ENCODE measurements around the gene TPRX2.
"Not testable (repeated sequence)": the region's sequence is repeated elsewhere in the genome, so short reads cannot be mapped to it uniquely, and the experiment has no call there.

Gene TPRX2, protein sequence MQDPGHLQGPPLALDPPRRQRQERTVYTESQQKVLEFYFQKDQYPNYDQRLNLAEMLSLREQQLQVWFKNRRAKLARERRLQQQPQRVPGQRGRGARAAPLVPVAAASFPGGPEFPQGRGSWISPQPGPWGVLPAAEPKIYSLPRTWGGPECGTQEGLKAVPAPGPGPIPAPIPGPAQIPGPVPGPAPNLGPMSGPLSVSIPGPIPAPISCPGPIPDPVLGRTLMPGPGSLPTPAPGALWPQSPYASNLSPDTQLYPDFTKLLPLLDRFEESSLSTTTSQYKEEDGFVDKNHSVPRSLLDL

DNA sequence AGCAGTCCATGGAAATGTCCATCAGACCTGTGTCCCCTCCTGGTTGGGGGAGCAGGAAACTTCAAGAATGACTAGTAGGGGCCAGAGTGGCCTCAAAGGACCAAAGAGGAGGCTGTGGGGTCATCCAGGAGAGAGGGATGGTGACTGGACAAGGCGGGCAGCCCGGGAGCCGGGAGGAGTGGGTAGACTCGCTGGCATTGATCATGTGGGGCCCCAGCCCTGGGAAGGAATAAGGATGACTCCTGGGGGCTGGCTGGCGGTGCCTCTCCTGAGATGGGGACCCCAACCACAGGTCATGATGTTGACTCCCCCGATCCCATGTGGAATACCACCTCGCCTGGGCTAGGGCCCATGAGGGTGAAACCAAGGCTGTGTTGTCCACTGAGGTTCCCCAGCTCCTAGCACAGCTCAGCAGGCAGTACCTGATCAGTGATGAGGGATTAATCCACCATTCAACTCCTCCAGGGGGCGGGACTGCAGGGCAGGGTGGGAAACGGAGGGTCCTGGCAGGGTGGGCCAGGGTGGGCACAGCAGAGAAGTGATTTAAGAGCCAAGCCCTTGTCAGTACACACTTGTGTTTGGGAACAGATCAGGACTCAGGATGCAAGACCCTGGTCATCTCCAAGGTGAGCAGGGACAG is at the start of gene TPRX2:
Gene TPRX2, plus strand, starts transcription at position 590 of the 640 bp plus-strand sequence. Its CDS starts 12 bp downstream, at position 602.
- not testable (repeated sequence) for DNase-seq

DNA sequence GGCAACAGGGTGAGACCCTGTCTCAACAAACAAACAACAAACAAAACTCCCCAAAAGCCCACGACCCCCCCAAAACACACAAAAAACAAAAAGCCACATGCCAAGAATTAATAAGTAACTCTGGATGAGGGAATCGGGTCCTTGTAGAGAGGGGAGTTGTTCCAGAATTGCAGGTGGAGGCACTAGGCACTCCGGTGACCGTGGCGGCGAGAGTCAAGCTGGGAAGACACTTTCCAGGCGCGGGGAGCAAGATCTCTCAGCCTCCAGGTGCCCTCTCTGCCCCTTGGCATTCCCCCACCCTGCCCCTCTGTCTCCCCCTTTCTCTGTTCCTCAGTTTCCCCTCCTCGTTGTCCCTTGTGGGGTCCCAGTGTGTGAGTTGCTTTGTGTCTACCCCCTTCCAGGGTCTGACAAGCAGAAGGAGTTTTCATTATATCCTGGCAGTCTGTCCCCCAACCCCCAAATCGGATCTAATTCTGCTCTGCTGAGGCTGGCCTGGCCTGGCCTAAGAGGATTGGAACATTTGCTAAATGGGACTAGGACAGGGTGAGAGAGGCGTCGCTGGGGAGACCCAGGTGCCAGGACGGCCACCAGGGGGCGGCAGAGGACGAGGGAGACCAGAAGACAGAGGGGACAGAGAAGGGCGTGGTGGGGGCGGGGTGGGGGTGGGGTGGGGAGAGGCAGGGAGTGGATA is 45.6 kb upstream of the TPRX2 start:
- peak; percentile 35 to 38 for DNase-seq

DNA sequence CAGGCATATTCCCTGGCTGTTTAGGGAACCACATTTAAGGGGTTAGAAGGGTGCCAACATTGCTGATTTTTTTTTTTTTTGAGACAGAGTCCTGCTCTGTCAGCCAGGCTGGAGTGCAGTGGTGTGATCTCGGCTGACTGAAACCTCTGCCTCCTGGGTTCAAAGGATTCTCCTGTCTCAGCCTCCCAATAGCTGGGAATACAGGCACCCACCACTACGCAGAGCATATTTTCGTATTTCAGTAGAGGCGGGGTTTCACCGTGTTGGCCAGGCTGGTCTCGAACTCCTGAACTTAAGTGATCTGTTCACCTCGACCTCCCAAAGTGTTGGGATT is 45.1 kb upstream of the TPRX2 start:
- DNase-seq: no peak

GRCh38 chr19:47816270-47816669 is 42.8 kb upstream of the TPRX2 start:
- DNase-seq: not testable (repeated sequence)

DNA sequence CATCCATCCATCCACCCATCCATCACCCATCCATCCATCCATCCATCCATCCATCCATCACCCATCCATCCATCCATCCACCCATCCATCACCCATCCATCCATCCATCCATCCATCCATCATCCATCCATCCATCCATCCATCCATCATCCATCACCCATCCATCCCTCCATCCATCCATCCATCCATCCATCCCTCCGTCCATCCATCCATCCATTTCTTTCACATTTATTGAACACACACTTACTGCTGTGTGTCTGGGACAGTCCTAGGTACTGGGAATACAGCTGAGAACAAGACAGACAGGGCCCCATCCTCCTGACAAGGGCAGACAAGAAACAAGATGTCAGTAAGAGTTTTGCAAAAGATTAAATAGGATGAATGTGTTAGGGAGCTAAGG is 40.8 kb upstream of the TPRX2 start:
- DNase-seq: not testable (repeated sequence)

- no peak for DNase-seq
These were observed 39.2 kb upstream of the TPRX2 start for GRCh38 chr19:47819858-47820257.

DNA sequence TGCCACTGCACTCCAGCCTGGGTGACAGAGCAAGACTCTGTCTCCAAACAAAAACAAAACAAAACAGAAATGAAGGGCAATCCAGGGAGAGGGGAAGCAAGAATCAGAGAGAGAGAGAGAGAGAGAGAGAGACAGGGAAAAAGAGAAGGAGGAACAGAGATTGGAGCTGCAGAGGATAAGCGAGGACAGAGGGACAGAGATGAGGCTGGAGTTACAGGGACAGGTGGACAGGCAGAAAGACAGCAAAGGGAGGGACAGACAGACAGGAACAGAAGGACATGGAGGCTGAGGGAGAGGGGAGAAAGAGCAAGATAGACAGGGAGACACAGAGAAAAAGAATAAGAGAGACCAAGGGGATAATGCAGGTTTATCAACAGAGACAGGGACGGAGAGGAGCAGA is 38.6 kb upstream of the TPRX2 start:
- DNase-seq: no peak

DNA sequence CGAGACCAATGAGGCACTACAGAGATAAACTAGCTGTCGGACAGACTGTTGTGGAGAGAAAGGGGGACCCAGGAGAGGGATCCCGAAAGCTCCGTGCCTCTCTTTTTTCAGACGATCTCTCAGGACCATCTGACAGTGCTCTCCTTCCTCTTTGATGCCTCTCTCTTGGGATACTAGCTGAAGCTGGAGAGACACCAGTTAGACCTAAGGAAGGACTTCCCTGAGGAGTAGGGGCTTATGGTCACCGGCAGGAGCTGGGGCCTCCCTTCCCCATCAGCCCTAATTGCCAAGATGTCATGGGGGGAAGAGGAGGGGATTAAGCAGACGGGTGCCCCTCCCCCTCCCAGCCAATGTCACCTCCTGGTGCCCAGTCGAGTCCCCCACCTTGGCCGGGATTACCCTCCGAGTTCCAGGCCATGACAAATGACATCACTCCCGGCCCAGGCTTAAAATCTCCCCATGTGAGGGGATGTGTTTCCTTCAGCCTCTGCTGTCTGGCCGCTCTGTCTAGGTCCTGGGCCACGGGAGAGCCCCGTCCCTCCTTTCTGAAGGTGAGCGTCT is 37.5 kb upstream of the TPRX2 start, which contains the start of gene CRX:
Gene CRX, plus strand, starts transcription at position 478 of the 561 bp plus-strand sequence. CDS start 12,507 bp downstream, outside the sequence.
- DNase-seq: no peak

DNA sequence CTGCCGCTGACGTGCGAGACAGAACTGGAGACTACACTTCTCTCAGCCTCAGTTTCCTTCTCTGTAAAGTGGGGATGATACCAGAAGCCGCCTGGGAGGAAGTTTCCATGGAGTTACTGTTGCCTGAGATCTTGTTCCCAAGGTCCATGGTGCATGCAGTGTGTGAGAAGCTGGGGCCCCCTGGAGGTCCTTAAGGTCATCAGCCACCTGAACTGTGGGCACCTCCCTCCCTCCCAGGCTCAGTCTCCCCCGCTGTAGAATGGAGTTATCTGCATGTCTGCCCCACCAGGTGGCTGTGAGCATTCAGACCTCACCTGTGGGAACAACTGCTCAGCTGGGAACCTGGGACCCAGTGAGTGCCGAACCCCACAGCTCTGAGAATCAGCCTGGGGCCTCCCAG is 34.6 kb upstream of the TPRX2 start:
- DNase-seq: no peak

DNA sequence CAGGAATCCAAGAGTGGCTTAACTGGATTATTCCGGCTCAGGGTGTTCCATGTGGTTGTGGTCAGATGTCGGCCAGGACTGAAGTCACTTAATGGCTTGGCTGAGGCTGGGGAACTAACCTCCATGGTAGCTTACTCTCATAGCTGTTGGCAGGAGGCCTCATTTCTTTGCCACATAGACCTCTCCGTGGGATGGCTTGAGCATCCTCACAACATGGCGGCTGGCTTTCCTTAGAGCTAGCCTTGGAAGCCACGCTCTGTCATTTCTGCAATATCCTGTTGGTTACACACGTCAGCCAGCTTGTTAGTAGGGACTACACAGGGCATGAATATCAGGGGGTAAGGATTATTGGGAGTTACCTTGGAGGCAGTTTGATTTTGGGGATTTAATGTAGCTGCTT is 32.2 kb upstream of the TPRX2 start:
- DNase-seq: no peak

- no peak for DNase-seq
These were observed 26.3 kb upstream of the TPRX2 start for GRCh38 chr19:47832723-47833122.

- no peak for DNase-seq
These were observed 23.0 kb upstream of the TPRX2 start for GRCh38 chr19:47836038-47836437.

DNA sequence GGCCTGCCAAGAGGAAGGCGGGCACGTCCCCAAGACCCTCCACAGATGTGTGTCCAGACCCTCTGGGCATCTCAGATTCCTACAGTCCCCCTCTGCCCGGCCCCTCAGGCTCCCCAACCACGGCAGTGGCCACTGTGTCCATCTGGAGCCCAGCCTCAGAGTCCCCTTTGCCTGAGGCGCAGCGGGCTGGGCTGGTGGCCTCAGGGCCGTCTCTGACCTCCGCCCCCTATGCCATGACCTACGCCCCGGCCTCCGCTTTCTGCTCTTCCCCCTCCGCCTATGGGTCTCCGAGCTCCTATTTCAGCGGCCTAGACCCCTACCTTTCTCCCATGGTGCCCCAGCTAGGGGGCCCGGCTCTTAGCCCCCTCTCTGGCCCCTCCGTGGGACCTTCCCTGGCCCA is 19.6 kb upstream of the TPRX2 start:
- no peak for DNase-seq

GRCh38 chr19:47839913-47840312 is 19.1 kb upstream of the TPRX2 start:
- no peak for DNase-seq

DNA sequence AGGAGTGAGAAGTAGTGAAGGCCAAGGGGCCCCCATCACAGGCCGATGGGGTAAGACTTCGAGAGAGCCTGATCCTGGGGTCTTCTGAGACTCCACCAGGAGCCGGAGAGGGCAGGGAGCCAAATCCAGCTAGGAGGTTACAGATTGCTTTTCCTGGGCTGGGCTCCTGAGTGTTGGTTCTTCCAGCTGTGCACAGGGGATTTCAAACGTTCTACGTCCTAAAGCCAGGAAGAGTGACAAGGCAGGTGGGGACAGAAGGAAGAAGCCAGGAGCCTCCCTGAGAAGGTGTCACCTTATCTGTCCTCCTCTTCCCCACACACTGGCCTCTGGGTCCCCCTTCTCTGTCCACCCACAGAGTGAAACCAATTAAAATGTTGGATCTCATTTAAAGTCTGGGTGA is 16.1 kb upstream of the TPRX2 start:
- DNase-seq: no peak

DNA sequence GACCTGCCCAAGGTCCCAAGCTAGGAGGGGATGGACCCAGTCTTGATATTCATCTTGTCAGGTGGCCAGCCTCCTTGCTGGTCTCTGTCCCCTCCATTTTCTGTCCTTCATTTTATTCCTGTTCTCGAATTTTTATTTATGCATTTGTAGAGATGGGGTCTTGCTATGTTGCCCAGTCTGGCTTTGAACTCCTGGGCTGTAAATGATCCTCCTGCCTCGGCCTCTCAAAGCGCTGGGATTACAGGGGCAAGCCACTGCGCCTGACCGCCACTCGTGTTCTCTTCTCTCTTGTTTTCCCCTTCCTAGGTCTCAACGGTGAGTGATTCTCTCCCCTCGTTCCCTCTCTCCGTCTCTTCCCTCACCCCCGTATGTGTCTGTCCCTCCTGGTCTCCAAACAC is 10.6 kb upstream of the TPRX2 start:
- DNase-seq: no peak

- no peak for DNase-seq
These were observed 10.1 kb upstream of the TPRX2 start for GRCh38 chr19:47848823-47849473.

DNA sequence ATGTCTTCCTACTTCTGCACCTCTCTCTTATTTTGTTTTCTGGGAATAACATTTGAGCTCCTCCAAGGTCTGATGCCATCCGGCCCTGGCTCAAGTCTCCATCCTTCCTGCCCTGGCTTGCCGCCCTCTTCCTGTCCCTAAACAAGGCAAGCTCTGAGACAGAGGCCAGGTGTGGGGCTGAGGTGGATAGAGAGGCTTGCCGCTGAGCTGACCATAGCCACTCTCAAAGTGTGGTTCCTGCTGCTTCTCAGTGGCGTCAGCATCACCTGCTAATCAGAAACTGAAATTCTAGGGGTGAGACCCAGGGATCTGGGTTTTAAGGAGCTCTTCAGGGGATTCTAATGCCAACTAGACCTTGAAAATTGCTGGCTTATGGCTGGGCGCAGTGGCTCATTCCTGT is 6.0 kb upstream of the TPRX2 start:
- no peak for DNase-seq

DNA sequence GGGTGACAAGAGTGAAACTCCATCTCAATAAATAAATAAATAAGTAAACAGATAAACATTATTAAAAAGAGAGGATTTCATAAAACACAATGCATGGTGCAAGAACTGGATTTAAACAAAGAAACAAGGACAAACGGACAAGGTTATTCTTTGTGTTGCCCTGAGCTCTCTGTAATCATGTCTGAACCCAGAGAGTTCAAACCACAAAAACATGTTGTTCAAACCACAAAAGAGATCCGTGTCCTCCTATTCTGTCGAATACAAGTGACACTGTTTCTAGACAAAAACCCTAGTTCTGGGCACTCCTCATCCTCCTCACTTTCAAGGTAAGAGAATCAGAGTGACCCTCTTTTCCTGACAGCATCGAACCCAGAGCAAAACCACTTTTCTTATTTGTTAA is 4.6 kb upstream of the TPRX2 start:
- no peak for DNase-seq

DNA sequence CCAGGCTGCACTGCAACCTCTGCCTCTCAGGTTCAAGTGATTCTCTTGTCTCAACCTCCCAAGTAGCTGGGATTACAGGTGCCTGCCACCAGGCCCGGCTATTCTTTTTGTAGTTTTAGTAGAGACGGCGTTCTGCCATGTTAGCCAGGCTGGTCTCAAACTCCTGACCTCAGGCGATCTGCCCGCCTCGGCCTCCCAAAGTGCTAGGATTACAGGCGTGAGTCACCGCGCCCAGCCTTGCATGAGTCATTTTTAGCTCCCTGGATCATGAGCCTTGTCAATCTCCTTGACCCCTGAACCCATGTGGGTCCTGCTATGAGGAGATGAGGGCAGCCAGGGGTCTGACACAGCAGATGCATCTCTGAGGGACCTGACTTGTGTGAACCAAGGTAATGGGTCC is 804 bp upstream of the TPRX2 start:
- DNase-seq: not testable (repeated sequence)

DNA sequence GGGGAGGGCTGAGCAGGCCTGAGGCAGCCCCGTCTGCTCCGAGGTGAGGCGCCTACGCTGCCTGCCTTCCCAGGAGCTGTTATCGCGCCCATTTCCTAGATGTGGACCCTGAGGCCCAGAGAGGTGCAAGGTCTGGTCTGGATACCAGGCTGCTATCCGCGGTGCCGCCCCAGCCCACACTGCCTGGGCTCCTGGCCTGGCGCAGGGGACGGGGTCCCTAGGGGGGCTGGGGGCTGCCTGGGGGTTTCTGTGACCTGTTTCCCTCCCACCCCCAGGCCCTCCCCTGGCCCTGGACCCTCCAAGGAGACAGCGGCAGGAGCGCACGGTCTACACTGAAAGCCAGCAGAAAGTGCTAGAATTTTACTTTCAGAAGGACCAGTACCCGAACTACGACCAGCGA is 803 bp downstream of the TPRX2 start:
- not testable (repeated sequence) for DNase-seq

- DNase-seq: no peak
These were observed 1.7 kb downstream of the TPRX2 start for GRCh38 chr19:47860602-47861297.

DNA sequence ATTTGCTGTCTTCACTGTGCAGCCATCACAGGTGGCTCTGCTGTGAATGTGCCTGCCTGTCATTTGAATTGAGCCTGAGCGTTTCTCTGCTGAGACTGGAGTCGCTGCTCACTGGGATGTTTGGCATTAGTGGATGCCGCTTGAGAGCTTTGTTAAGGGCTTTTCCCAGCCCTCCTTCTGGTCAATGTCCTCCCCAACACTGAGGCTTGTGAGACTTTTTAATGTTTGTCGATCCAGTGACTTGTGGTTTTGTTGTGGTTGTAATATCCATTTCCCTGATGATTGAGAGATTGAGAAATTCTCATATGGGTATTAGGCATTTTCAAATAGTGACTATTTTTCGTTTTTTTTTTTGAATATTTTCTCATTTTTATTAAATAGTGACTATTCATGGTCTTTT is 2.6 kb downstream of the TPRX2 start:
- no peak for DNase-seq
